ENCODE results near the gene CRAMP1.
"Not testable (repeated sequence)": the region's sequence is repeated elsewhere in the genome, so short reads cannot be mapped to it uniquely, and the experiment has no call there.

CRAMP1 gene

DNA sequence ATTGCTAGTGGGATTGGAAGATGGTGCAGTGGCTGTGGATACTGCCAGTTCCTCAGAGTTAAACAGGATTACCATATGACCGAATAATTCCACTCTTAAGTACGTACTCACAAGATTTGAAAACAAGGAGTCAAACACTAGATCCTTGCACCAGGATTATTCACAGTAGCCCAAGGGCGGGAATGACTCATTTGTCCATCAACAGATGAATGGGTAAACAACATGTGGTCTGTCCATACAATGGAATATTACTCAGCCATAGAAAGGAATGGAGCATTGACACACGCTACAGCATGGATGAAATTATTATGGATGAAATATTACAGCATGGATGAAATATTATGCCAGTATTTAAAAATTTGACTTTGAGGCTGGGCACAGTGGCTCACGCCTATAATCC is 84.7 kb downstream of the CRAMP1 start:
- TF ChIP-seq, protein P1, sequence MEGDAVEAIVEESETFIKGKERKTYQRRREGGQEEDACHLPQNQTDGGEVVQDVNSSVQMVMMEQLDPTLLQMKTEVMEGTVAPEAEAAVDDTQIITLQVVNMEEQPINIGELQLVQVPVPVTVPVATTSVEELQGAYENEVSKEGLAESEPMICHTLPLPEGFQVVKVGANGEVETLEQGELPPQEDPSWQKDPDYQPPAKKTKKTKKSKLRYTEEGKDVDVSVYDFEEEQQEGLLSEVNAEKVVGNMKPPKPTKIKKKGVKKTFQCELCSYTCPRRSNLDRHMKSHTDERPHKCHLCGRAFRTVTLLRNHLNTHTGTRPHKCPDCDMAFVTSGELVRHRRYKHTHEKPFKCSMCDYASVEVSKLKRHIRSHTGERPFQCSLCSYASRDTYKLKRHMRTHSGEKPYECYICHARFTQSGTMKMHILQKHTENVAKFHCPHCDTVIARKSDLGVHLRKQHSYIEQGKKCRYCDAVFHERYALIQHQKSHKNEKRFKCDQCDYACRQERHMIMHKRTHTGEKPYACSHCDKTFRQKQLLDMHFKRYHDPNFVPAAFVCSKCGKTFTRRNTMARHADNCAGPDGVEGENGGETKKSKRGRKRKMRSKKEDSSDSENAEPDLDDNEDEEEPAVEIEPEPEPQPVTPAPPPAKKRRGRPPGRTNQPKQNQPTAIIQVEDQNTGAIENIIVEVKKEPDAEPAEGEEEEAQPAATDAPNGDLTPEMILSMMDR (IDR thresholded peaks at IDR 0.05; ENCODE audit: extremely low read depth, missing control alignments), result no peak
- no peak for DNase-seq (ENCODE audit: low spot score)

DNA sequence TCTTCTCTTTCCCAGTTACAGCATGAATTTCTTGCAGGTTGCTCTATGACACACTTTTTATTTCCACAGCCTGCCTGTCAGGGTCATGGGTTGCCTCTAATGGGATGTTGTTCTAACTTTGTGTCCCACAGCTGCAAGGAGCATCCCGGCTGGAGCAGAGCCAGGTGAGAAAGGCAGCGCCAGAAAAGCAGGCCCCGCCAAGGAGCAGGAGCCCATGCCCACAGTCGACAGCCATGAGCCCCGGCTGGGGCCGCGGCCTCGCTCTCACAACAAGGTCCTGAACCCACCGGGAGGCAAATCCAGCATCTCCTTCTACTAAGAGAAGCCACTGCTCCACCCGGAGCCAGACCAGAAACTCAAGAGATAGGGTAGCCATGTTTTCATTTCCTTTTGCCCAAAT is 86.5 kb downstream of the CRAMP1 start:
- DNase-seq (ENCODE audit: low spot score), result no peak
- TF ChIP-seq, protein P1 (IDR thresholded peaks at IDR 0.05; ENCODE audit: extremely low read depth, missing control alignments), result no peak

DNA sequence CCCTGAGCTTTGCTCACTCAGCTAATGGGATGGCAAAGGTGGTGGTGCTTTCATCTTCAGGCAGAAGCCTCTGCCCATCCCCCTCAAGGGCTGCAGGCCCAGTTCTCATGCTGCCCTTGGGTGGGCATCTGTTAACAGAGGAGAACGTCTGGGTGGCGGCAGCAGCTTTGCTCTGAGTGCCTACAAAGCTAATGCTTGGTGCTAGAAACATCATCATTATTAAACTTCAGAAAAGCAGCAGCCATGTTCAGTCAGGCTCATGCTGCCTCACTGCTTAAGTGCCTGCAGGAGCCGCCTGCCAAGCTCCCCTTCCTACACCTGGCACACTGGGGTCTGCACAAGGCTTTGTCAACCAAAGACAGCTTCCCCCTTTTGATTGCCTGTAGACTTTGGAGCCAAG is 88.1 kb downstream of the CRAMP1 start:
- TF ChIP-seq, protein P1 (IDR thresholded peaks at IDR 0.05; ENCODE audit: extremely low read depth, missing control alignments), result no peak
- DNase-seq (ENCODE audit: low spot score), result no peak

DNA sequence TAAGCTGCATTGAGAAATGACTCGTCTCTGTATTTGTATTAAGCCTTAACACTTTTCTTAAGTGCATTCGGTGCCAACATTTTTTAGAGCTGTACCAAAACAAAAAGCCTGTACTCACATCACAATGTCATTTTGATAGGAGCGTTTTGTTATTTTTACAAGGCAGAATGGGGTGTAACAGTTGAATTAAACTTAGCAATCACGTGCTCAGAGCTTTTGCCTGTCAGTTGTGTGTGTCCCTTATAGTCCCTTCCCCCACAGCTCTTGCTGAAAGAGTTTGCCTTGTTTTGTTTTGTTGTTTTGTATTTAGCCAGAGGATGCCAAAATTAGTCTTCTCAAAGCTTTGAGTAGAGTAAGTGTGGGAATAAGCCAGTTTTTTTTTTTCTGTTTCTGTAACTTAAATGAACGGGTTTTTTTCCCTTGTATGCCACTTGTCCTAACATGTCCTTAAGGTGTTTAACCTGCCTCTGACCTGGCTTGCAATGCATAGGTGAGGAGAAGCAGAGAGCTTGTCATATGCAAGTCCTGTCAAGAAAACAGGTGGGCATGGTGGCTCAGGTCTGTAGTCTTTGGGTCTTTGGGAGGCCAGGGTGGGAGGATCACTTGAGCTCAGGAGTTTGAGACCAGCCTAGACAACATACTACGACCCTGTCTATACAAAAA is 89.2 kb downstream of the CRAMP1 start:
- TF ChIP-seq, protein P1 (IDR thresholded peaks at IDR 0.05; ENCODE audit: extremely low read depth, missing control alignments), result no peak
- no peak for DNase-seq (ENCODE audit: low spot score)

DNA sequence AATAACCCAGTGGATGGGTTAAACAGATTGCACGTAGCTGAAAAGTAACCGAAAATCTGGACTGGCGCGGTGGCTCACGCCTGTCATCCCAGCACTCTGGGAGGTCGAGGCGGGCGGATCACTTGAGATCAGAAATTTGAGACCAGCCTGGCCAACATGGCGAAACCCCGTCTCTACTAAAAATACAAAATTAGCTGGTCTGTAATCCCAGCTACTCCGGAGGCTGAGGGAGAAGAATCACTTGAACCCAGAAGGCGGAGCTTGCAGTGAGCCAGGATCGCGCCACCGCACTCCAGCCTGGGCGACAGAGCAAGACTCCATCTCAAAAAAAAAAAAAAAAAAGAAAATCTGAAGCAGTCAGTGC is 93.1 kb downstream of the CRAMP1 start:
- DNase-seq (ENCODE audit: low spot score), result not testable (repeated sequence)

DNA sequence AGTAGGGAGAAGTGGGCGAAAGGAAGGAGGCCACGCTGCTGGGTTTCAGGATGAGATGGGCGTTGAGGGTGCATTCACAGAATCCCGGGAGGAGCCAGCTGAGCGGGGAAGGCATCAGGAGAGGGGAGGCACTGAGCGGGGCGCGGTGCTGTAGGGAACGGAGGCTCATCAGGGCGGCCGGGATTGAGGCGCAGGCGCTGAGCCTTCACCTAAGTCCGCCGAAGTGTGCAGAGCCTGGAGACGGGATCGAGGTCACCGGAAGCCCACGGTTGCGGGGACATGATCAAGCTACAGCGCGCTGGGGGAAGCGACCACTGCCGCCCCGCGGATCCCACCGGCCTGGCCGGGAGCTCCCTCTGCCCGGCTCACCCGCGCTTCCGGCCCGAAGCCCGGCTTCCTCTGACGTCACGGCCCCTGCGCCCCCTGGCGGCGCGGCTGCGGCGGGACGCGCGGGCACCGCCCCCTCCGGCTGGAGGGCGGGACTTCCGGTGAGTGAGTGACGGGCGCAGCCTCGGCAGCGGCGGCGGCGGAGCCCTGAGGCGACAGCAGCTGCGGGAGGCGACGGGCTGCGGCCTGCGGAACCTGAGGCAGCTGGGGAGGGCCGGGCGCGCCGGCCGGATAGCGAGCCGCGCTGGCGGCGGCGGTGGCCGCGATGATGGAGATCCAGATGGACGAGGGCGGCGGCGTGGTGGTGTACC is 93.7 kb downstream of the CRAMP1 start, which contains the start of gene MAPK8IP3:
Gene MAPK8IP3 (plus strand): TSS at position 508 of the 698 bp plus-strand sequence. CDS start 145 bp downstream, at position 653.
- TF ChIP-seq, protein P1 (IDR thresholded peaks at IDR 0.05; ENCODE audit: extremely low read depth, missing control alignments), result peak; percentile 92
- DNase-seq (ENCODE audit: low spot score), result peak; percentile 100

DNA sequence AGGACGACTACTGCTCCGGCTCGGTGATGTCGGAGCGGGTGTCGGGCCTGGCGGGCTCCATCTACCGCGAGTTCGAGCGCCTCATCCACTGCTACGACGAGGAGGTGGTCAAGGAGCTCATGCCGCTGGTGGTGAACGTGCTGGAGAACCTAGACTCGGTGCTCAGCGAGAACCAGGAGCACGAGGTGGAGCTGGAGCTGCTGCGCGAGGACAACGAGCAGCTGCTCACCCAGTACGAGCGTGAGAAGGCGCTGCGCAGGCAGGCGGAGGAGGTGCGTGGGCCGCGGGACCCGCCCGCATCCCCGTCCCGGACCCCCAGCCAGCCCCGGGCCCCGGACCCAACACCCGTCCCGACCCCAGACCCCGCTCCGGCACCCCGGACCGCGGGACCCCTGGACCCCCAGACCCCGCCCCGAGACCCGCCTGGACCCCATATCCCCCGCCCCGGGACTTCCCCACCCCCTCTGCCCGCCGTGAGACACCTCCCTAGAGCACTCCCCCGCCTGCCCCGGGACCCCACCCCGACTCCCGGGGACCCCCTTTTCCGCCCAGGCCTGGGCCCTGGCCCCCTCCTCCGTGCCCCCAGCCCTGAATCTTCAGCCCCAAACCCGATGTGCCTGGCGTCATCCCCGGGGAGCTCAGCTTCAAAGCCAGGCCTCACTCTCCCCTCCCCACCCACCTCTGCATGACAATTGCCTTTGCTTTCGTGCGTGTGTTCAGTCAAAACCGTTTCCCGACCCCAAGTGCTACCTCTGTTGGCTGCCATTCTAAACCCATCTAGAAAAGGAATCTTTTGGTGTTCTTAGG is 94.4 kb downstream of the CRAMP1 start:
- peak; percentile 80 for DNase-seq (ENCODE audit: low spot score)
- TF ChIP-seq, protein P1 (IDR thresholded peaks at IDR 0.05; ENCODE audit: extremely low read depth, missing control alignments), result no peak

All from GM20000 (cell line).